Nephron progenitor cell (in vitro differentiated cells): ENCODE measurements around the gene MAGI2.

Experiments used
- DNase-seq: peaks from one replicate; pipeline ENCODE4 v3.0.0; 2021
- H3K27ac Mint-ChIP-seq: 2 replicates; pipeline ENCODE4 v1.8.0; 2021; ENCODE audit warnings: mild to moderate bottlenecking, moderate library complexity, mixed read lengths
- H3K27me3 Mint-ChIP-seq: 2 replicates; pipeline ENCODE4 v1.8.0; 2021; ENCODE audit warnings: mild to moderate bottlenecking, low read depth, mixed read lengths; ENCODE audit not compliant: poor library complexity
- H3K36me3 Mint-ChIP-seq: 2 replicates; pipeline ENCODE4 v1.8.0; 2021; ENCODE audit warnings: low read depth, mixed read lengths
- H3K4me1 Mint-ChIP-seq: 2 replicates; pipeline ENCODE4 v1.8.0; 2021; ENCODE audit warnings: mixed read lengths
- H3K4me3 Mint-ChIP-seq: 2 replicates; pipeline ENCODE4 v1.8.0; 2021; ENCODE audit warnings: mild to moderate bottlenecking, moderate library complexity, mixed read lengths
- H3K9me3 Mint-ChIP-seq: 2 replicates; pipeline ENCODE4 v1.8.0; 2021; ENCODE audit warnings: mild to moderate bottlenecking, moderate library complexity, mixed read lengths
- TF ChIP-seq, protein P1 (sequence below): fragments of 200-600 bp; sonication (generic); IDR thresholded peaks from 2 replicates; pipeline ENCODE4 v1.5.0; 2021; ENCODE audit warnings: antibody characterized with exemption

The MAGI2 gene

DNA sequence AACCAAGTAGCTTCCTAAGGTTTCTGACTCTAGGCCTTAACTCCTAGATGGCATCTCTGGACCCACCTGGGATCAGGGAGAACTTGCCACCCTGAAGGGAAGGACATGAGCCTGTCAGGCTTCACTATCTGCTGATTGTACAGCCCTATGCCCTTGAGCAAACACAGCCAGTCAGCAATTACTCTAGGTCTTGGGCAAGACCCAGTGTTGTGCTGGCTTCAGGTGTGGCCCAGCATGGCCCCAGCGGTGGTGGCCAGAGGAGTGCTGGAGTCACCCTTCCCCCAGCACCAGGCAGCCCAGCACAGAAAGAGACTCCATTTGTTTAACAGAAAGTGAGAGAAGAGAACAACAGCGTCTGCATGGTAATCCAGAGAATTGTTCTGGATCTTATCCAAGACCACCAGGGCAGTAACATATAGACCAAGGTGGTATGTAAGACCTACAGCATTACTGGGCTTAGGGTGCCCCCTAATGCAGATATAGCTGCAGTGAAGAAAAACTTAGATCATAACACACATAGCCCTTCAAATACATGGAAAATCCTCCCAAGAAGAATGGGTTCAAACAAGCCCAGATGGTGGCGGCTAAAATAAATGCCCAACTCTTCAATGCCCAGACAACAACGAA, 207.7 kb downstream of the MAGI2 start:
- H3K27me3 Mint-ChIP-seq = no peaks in the 10 kb centered on the region
- DNase-seq = no peak
- H3K4me3 Mint-ChIP-seq = no peak overlapping the region
- H3K27ac Mint-ChIP-seq = no peak overlapping the region
- TF ChIP-seq, protein P1, sequence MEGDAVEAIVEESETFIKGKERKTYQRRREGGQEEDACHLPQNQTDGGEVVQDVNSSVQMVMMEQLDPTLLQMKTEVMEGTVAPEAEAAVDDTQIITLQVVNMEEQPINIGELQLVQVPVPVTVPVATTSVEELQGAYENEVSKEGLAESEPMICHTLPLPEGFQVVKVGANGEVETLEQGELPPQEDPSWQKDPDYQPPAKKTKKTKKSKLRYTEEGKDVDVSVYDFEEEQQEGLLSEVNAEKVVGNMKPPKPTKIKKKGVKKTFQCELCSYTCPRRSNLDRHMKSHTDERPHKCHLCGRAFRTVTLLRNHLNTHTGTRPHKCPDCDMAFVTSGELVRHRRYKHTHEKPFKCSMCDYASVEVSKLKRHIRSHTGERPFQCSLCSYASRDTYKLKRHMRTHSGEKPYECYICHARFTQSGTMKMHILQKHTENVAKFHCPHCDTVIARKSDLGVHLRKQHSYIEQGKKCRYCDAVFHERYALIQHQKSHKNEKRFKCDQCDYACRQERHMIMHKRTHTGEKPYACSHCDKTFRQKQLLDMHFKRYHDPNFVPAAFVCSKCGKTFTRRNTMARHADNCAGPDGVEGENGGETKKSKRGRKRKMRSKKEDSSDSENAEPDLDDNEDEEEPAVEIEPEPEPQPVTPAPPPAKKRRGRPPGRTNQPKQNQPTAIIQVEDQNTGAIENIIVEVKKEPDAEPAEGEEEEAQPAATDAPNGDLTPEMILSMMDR = no peak
- no peaks in the 10 kb centered on the region for H3K36me3 Mint-ChIP-seq
- no peaks in the 10 kb centered on the region for H3K9me3 Mint-ChIP-seq
- H3K4me1 Mint-ChIP-seq = no peaks in the 10 kb centered on the region

DNA sequence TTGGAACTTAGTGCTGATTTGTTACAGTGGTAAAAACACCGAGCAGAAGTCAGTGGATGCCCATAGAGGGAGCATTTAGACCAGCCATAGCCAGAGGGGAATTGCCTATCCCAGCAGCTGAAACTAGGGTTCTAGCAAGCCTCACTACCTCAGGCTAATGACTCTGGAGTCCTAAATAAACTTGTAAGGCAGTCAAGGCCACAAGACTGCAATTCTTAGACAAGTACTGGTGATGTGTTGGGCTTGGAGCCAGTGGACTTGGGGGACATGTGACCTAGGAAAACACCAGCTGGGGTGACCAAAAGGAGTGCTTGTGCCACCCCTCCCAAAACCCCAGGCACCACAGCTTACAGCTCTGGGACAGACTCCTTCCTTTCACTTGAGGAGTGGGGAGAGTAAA, 209.0 kb downstream of the MAGI2 start:
- H3K4me1 Mint-ChIP-seq = no peaks in the 10 kb centered on the region
- TF ChIP-seq, protein P1 = no peak

DNA sequence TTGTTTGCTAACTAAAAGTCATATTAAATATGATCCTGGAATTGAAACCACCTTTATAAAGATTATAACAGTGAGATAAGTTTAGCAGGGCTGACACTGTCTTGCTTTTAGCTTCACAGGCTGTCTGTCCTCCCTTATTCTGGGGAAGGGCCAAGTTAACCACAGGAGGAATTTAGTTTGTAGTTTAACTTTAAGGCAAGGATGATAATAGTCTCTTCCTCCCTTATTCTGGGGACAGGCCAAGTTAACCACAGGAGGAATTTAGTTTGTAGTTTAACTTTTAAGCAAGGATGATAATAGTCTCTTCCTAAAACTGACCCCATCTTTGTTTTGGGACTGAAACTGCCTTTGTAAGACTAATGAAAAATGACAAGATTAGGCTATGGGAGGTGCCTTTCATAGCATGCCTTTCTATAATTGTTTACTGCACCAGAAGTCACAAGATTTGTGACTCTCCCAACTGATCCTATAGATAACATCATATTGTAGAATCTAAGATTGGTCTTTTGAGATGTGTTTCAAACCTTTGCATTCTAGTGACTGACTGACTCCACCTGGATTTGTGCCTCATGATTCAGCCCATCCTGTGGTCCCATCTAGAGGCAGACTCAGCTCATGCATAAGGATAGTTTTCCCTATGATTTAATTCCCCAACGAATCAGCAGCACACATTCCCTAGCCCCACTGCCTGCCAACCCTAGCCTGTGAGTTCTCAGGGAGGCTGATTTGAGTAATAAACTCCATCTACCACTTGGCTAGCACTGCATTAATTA, 212.0 kb downstream of the MAGI2 start:
- no peaks in the 10 kb centered on the region for H3K4me1 Mint-ChIP-seq
- H3K4me3 Mint-ChIP-seq = no peak overlapping the region
- no peaks in the 10 kb centered on the region for H3K36me3 Mint-ChIP-seq
- no peak overlapping the region for H3K27ac Mint-ChIP-seq
- H3K9me3 Mint-ChIP-seq = no peaks in the 10 kb centered on the region
- DNase-seq = no peak
- H3K27me3 Mint-ChIP-seq = no peaks in the 10 kb centered on the region
- TF ChIP-seq, protein P1 = no peak

More for the DNA sequence above, 209.0 kb downstream of the MAGI2 start:
- no peaks in the 10 kb centered on the region for H3K9me3 Mint-ChIP-seq
- DNase-seq = no peak
- H3K27ac Mint-ChIP-seq = no peak overlapping the region
- no peaks in the 10 kb centered on the region for H3K36me3 Mint-ChIP-seq
- no peaks in the 10 kb centered on the region for H3K27me3 Mint-ChIP-seq
- H3K4me3 Mint-ChIP-seq = no peak overlapping the region

DNA sequence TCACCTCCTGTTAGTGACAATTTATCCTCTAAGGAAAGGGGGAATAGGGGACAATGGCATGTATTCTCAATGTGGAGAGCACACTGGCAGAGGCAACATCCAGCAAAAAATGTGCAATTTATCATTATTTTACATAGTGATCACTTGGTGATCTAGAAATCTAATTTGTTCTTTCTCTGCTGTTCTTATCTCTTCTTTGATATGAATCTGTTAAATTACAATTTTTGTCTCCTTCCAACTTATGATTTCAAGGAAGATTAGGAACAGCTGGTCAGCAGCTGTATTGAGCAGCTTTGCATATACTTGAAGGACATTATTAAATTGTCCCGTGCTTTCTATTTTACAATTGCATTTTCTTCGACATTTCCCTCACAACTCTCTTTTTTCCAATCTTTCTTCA, 213.1 kb downstream of the MAGI2 start:
- H3K36me3 Mint-ChIP-seq = no peaks in the 10 kb centered on the region
- peaks cover 9% of the 10 kb centered on the region for H3K9me3 Mint-ChIP-seq
- no peaks in the 10 kb centered on the region for H3K27me3 Mint-ChIP-seq
- H3K27ac Mint-ChIP-seq = no peak overlapping the region
- H3K4me1 Mint-ChIP-seq = no peaks in the 10 kb centered on the region
- H3K4me3 Mint-ChIP-seq = no peak overlapping the region
- no peak for DNase-seq
- TF ChIP-seq, protein P1 = no peak

DNA sequence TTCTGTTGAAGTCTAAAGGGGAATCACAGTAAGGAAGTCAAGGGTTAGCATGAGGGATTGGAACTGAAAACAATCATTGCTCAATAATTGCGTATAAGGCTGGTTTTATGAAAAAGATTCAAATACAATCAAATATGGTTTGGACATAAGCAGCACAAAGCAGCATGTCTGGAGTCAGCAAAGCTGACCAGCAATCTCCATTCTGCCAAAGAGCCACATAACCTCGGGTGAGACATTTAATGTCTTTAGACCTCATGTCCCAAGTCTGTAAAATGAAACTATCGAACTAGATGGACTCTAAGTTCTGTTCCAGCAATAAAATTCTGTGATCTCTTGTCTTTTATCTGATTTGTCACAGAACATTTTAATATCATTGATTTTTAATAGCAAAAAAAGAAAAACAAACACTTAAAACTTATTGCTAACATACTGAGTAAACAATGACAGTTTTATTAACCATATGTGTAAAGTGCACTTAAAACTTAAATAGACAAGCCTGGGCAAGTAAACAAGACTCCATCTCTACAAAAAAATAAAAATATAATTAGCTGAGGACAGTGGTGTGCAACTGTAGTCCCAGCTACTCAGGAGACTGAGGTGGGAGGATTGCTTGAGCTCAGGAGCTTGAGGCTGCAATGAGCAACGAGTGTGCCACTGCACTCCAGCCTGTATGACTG, 217.0 kb downstream of the MAGI2 start:
- Mint-ChIP-seq H3K36me3 (no peaks in the 10 kb centered on the region), H3K4me3 (no peak overlapping the region), H3K27me3 (no peaks in the 10 kb centered on the region), H3K27ac (no peak overlapping the region), H3K9me3 (peaks cover 13% of the 10 kb centered on the region), H3K4me1 (no peaks in the 10 kb centered on the region)
- TF ChIP-seq, protein P1 = no peak
- DNase-seq = no peak
